ENCODE measurements around the gene EID2B. TPM values are rescaled to one million over a fixed set of nuclear protein-coding genes. Genes with fewer than 3 reads are reported as not detected.

Gene EID2B
- total and polyA plus RNA-seq, 9 of the 15 experiments (the other 6 are each of a cell fraction or from before 2014, with no cell fraction given) = 2.8 to 8.8 (median 4.8) TPM

DNA sequence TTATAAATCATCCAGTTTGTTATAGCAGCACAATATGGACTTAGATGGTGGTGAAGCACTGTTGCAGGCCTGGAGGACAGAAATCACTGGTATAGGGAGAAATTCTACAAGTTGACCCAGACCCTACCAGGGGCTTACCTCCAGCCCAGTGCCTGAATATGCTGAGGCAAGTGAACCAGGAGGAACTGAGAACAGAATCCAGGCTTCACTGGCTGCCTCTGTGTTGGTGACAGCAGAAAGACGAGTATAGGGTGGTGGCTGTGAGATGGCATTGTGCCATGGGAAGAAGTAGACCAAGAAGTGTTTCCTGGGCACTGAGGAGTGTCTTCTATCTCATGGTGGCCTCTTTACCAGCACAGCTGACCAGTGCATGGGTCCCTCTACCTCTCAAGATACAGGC lies 23.2 kb upstream of the EID2B start:
- DNase-seq (ENCODE audit: extremely low read depth in 1 of 4, low spot score in 3 of 4) (no peak), ATAC-seq (no peak), FAIRE-seq (no peak)
- H2AFZ ChIP-seq (ENCODE audit: low read depth, low read length) = no peak overlapping the region
- 0% methylated on average over 1 of the region's 1 CpG for WGBS (ENCODE audit: insufficient coverage, low coverage, missing lambda C conversion rate)
- no peaks in the 10 kb centered on the region for H3K9me1 ChIP-seq (ENCODE audit: control insufficient read depth, insufficient read depth, low read length)
- no peak overlapping the region for H3K27ac ChIP-seq (ENCODE audit: extremely low read depth, low read depth, low read length)
- H3K27me3 ChIP-seq (ENCODE audit: control insufficient read depth in 2 of 2, insufficient read depth in 2 of 2, low read length in 2 of 2) = peaks cover 17 to 28% of the 10 kb centered on the region in 2 experiments; a peak in 4 of 5 replicates
- CTCF ChIA-PET (ENCODE audit: low intra/inter-chr PET ratio) = no interaction called here
- H3K4me1 ChIP-seq (replicated peaks in 1 of 2; ENCODE audit: control insufficient read depth in 2 of 2, insufficient read depth in 2 of 2, low read length in 2 of 2) = no peaks in the 10 kb centered on the region; a peak in 1 of 5 replicates
- no peaks in the 10 kb centered on the region for H3K36me3 ChIP-seq (ENCODE audit: control insufficient read depth, insufficient read depth, low read length)
- POLR2A ChIA-PET = no interaction called here
- H3K79me2 ChIP-seq (ENCODE audit: control insufficient read depth, insufficient read depth, low read length) = no peaks in the 10 kb centered on the region
- no peak overlapping the region for H3K4me3 ChIP-seq
- TF ChIP-seq, protein P1, sequence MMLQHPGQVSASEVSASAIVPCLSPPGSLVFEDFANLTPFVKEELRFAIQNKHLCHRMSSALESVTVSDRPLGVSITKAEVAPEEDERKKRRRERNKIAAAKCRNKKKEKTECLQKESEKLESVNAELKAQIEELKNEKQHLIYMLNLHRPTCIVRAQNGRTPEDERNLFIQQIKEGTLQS (IDR thresholded peaks at IDR 0.05) = no peak
- TF ChIP-seq, protein P1 (CRISPR knock-in tag; conservative IDR thresholded peaks at IDR 0.05) = no peak
- TF ChIP-seq ZNF224 (CRISPR knock-in tag; IDR thresholded peaks at IDR 0.05) (no peak), GABPB1 (CRISPR knock-in tag; IDR thresholded peaks at IDR 0.05) (no peak), MAFG (tag; conservative IDR thresholded peaks at IDR 0.05) (no peak)
- TF ChIP-seq, protein P2, sequence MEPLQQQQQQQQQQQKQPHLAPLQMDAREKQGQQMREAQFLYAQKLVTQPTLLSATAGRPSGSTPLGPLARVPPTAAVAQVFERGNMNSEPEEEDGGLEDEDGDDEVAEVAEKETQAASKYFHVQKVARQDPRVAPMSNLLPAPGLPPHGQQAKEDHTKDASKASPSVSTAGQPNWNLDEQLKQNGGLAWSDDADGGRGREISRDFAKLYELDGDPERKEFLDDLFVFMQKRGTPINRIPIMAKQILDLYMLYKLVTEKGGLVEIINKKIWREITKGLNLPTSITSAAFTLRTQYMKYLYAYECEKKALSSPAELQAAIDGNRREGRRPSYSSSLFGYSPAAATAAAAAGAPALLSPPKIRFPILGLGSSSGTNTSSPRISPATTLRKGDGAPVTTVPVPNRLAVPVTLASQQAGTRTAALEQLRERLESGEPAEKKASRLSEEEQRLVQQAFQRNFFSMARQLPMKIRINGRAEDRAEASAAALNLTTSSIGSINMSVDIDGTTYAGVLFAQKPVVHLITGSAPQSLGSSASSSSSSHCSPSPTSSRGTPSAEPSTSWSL (CRISPR knock-in tag; IDR thresholded peaks at IDR 0.05; ENCODE audit: borderline replicate concordance) = no peak
- TF ChIP-seq, protein P3, sequence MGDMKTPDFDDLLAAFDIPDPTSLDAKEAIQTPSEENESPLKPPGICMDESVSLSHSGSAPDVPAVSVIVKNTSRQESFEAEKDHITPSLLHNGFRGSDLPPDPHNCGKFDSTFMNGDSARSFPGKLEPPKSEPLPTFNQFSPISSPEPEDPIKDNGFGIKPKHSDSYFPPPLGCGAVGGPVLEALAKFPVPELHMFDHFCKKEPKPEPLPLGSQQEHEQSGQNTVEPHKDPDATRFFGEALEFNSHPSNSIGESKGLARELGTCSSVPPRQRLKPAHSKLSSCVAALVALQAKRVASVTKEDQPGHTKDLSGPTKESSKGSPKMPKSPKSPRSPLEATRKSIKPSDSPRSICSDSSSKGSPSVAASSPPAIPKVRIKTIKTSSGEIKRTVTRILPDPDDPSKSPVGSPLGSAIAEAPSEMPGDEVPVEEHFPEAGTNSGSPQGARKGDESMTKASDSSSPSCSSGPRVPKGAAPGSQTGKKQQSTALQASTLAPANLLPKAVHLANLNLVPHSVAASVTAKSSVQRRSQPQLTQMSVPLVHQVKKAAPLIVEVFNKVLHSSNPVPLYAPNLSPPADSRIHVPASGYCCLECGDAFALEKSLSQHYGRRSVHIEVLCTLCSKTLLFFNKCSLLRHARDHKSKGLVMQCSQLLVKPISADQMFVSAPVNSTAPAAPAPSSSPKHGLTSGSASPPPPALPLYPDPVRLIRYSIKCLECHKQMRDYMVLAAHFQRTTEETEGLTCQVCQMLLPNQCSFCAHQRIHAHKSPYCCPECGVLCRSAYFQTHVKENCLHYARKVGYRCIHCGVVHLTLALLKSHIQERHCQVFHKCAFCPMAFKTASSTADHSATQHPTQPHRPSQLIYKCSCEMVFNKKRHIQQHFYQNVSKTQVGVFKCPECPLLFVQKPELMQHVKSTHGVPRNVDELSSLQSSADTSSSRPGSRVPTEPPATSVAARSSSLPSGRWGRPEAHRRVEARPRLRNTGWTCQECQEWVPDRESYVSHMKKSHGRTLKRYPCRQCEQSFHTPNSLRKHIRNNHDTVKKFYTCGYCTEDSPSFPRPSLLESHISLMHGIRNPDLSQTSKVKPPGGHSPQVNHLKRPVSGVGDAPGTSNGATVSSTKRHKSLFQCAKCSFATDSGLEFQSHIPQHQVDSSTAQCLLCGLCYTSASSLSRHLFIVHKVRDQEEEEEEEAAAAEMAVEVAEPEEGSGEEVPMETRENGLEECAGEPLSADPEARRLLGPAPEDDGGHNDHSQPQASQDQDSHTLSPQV (IDR thresholded peaks at IDR 0.05) = no peak
- intact Hi-C loops (cut with micrococcal nuclease) = loop anchor here (10.0 kb wide), 1 partner anchor 209 kb away; no protein-coding TSS in a partner anchor
- H3K9ac ChIP-seq (ENCODE audit: insufficient read depth in 1 of 2, low read depth in 2 of 2, low read length in 2 of 2) = no peak overlapping the region
- in situ Hi-C loops (cut with MboI) = no loop called here
- H3K9me3 ChIP-seq (replicated peaks; ENCODE audit: control insufficient read depth, insufficient read depth, low read depth, low read length) = no peaks in the 10 kb centered on the region
- BruUV-seq (replicated peaks) = no TSS peak
- no peaks in the 10 kb centered on the region for H4K20me1 ChIP-seq (replicated peaks; ENCODE audit: control insufficient read depth, insufficient read depth, low read length)
- no peak overlapping the region for H3K4me2 ChIP-seq (ENCODE audit: insufficient read depth, low read length)
